Memory B cell (primary cell): ENCODE results near the gene RBM14.

ENCODE experiments used
- ATAC-seq: fragments of 150-1000 bp; cut with Tn5 transposase; 2 replicates; pipeline ENCODE4 v1.10.0; 2021; ENCODE audit warnings: low read depth, mild to moderate bottlenecking, moderate library complexity
- DNase-seq, 2 donors: peaks; one replicate each; pipeline ENCODE4 v3.0.0; 2022; ENCODE audit warnings: low spot score in 2 of 2
- H3K27ac Mint-ChIP-seq: one replicate; pipeline ENCODE4 v1.8.0; 2022; ENCODE audit warnings: mild to moderate bottlenecking, moderate library complexity, mixed read lengths
- H3K27me3 Mint-ChIP-seq: one replicate; pipeline ENCODE4 v1.8.0; 2022; ENCODE audit warnings: mixed read lengths
- H3K36me3 Mint-ChIP-seq: one replicate; pipeline ENCODE4 v1.8.0; 2022; ENCODE audit warnings: mild to moderate bottlenecking, mixed read lengths
- H3K4me1 Mint-ChIP-seq: one replicate; pipeline ENCODE4 v1.8.0; 2022; ENCODE audit warnings: mixed read lengths
- H3K4me3 Mint-ChIP-seq: one replicate; pipeline ENCODE4 v1.8.0; 2022; ENCODE audit warnings: mild to moderate bottlenecking, moderate library complexity, mixed read lengths
- H3K9me3 Mint-ChIP-seq: one replicate; pipeline ENCODE4 v1.8.0; 2022; ENCODE audit warnings: mixed read lengths

RBM14 gene

GRCh38 chr11:66607126-66607834 lies 9.2 kb upstream of the RBM14 start:
- Mint-ChIP-seq H3K27me3 (no peaks in the 10 kb centered on the region), H3K9me3 (no peaks in the 10 kb centered on the region), H3K4me3 (no peak overlapping the region), H3K4me1 (peaks cover 29% of the 10 kb centered on the region), H3K27ac (no peak overlapping the region), H3K36me3 (peaks cover 4% of the 10 kb centered on the region)
- no peak for ATAC-seq
- DNase-seq: no peak

GRCh38 chr11:66609721-66610617 lies 6.5 kb upstream of the RBM14 start:
- Mint-ChIP-seq H3K4me3 (peak overlapping the region; percentile 14), H3K36me3 (peaks cover 2% of the 10 kb centered on the region), H3K27me3 (no peaks in the 10 kb centered on the region), H3K9me3 (no peaks in the 10 kb centered on the region), H3K27ac (peak overlapping the region; percentile 48), H3K4me1 (peaks cover 31% of the 10 kb centered on the region)
- DNase-seq (no peak), ATAC-seq (no peak)

- H3K4me1 Mint-ChIP-seq: peaks cover 35% of the 10 kb centered on the region
- peaks cover 2% of the 10 kb centered on the region for H3K36me3 Mint-ChIP-seq
- H3K27me3 Mint-ChIP-seq: no peaks in the 10 kb centered on the region
- H3K4me3 Mint-ChIP-seq: peak overlapping the region; percentile 37
- ATAC-seq: no peak
- H3K27ac Mint-ChIP-seq: no peak overlapping the region
- DNase-seq: no peak
- H3K9me3 Mint-ChIP-seq: no peaks in the 10 kb centered on the region
These were observed 4.0 kb upstream of the RBM14 start for GRCh38 chr11:66612458-66612857.

GRCh38 chr11:66614073-66614472 lies 2.4 kb upstream of the RBM14 start:
- no peaks in the 10 kb centered on the region for H3K27me3 Mint-ChIP-seq
- H3K9me3 Mint-ChIP-seq: no peaks in the 10 kb centered on the region
- H3K27ac Mint-ChIP-seq: no peak overlapping the region
- H3K4me1 Mint-ChIP-seq: peaks cover 45% of the 10 kb centered on the region
- ATAC-seq (no peak), DNase-seq (no peak)
- H3K4me3 Mint-ChIP-seq: no peak overlapping the region
- H3K36me3 Mint-ChIP-seq: peaks cover 8% of the 10 kb centered on the region

- ATAC-seq (no peak), DNase-seq (no peak)
- peak overlapping the region; percentile 94 for H3K4me3 Mint-ChIP-seq
- H3K27ac Mint-ChIP-seq: peak overlapping the region; percentile 98
- H3K36me3 Mint-ChIP-seq: peaks cover 13% of the 10 kb centered on the region
- H3K9me3 Mint-ChIP-seq: no peaks in the 10 kb centered on the region
- no peaks in the 10 kb centered on the region for H3K27me3 Mint-ChIP-seq
- H3K4me1 Mint-ChIP-seq: peaks cover 36% of the 10 kb centered on the region
These were observed 865 bp downstream of the RBM14 start for GRCh38 chr11:66617155-66617834.

- Mint-ChIP-seq H3K4me3 (peak overlapping the region; percentile 94), H3K27ac (peak overlapping the region; percentile 98), H3K4me1 (peaks cover 51% of the 10 kb centered on the region), H3K27me3 (no peaks in the 10 kb centered on the region), H3K9me3 (no peaks in the 10 kb centered on the region), H3K36me3 (peaks cover 24% of the 10 kb centered on the region)
- ATAC-seq (peak; percentile 37), DNase-seq (peak in 1 of 2 donors; percentile 41)
These were observed 2.7 kb downstream of the RBM14 start for GRCh38 chr11:66619080-66619554.

- Mint-ChIP-seq H3K27ac (no peak overlapping the region), H3K4me1 (peaks cover 50% of the 10 kb centered on the region), H3K27me3 (no peaks in the 10 kb centered on the region), H3K36me3 (peaks cover 38% of the 10 kb centered on the region), H3K9me3 (no peaks in the 10 kb centered on the region), H3K4me3 (no peak overlapping the region)
- DNase-seq: no peak
- no peak for ATAC-seq
These were observed 8.0 kb downstream of the RBM14 start for GRCh38 chr11:66624450-66624849.

GRCh38 chr11:66625041-66625751 lies 8.8 kb downstream of the RBM14 start:
- no peak for DNase-seq
- Mint-ChIP-seq H3K36me3 (peaks cover 38% of the 10 kb centered on the region), H3K4me3 (no peak overlapping the region), H3K27ac (no peak overlapping the region), H3K4me1 (peaks cover 50% of the 10 kb centered on the region), H3K9me3 (no peaks in the 10 kb centered on the region), H3K27me3 (no peaks in the 10 kb centered on the region)
- ATAC-seq: no peak

GRCh38 chr11:66625752-66626149 lies 9.3 kb downstream of the RBM14 start:
- no peak overlapping the region for H3K4me3 Mint-ChIP-seq
- no peak for ATAC-seq
- no peak for DNase-seq
- H3K9me3 Mint-ChIP-seq: no peaks in the 10 kb centered on the region
- H3K27ac Mint-ChIP-seq: no peak overlapping the region
- H3K27me3 Mint-ChIP-seq: no peaks in the 10 kb centered on the region
- H3K36me3 Mint-ChIP-seq: peaks cover 38% of the 10 kb centered on the region
- peaks cover 50% of the 10 kb centered on the region for H3K4me1 Mint-ChIP-seq

GRCh38 chr11:66626382-66626781 lies 10.0 kb downstream of the RBM14 start:
- no peak overlapping the region for H3K4me3 Mint-ChIP-seq
- no peak for ATAC-seq
- no peak overlapping the region for H3K27ac Mint-ChIP-seq

GRCh38 chr11:66626926-66627325 lies 10.5 kb downstream of the RBM14 start:
- no peaks in the 10 kb centered on the region for H3K27me3 Mint-ChIP-seq
- no peaks in the 10 kb centered on the region for H3K9me3 Mint-ChIP-seq
- no peak overlapping the region for H3K27ac Mint-ChIP-seq
- DNase-seq: no peak
- H3K4me1 Mint-ChIP-seq: peaks cover 45% of the 10 kb centered on the region
- no peak overlapping the region for H3K4me3 Mint-ChIP-seq
- peaks cover 36% of the 10 kb centered on the region for H3K36me3 Mint-ChIP-seq
- ATAC-seq: no peak

More at GRCh38 chr11:66626382-66626781, 10.0 kb downstream of the RBM14 start:
- no peaks in the 10 kb centered on the region for H3K9me3 Mint-ChIP-seq
- DNase-seq: no peak
- H3K36me3 Mint-ChIP-seq: peaks cover 36% of the 10 kb centered on the region
- no peaks in the 10 kb centered on the region for H3K27me3 Mint-ChIP-seq
- peaks cover 46% of the 10 kb centered on the region for H3K4me1 Mint-ChIP-seq

- H3K27ac Mint-ChIP-seq: peak overlapping the region; percentile 51
- DNase-seq: no peak
- H3K36me3 Mint-ChIP-seq: peaks cover 34% of the 10 kb centered on the region
- H3K9me3 Mint-ChIP-seq: no peaks in the 10 kb centered on the region
- no peaks in the 10 kb centered on the region for H3K27me3 Mint-ChIP-seq
- H3K4me1 Mint-ChIP-seq: peaks cover 41% of the 10 kb centered on the region
- no peak overlapping the region for H3K4me3 Mint-ChIP-seq
- no peak for ATAC-seq
These were observed 11.7 kb downstream of the RBM14 start for GRCh38 chr11:66628061-66628603.

GRCh38 chr11:66629356-66629755 lies 12.9 kb downstream of the RBM14 start:
- Mint-ChIP-seq H3K27me3 (no peaks in the 10 kb centered on the region), H3K4me3 (no peak overlapping the region), H3K4me1 (peaks cover 32% of the 10 kb centered on the region), H3K9me3 (no peaks in the 10 kb centered on the region), H3K27ac (peak overlapping the region; percentile 51), H3K36me3 (peaks cover 24% of the 10 kb centered on the region)
- ATAC-seq (no peak), DNase-seq (no peak)
